ENCODE measurements around the gene FBXW4. TPM values are rescaled to one million over a fixed set of nuclear protein-coding genes. Genes with fewer than 3 reads are reported as not detected.
A peak's percentile ranks its signal among the peaks of the same experiment; 100 is the strongest.

FBXW4 gene
- total RNA-seq, 1 donor from 2014 or later: 34.4 TPM

GRCh38 chr10:101683276-101683675 lies 11.7 kb downstream of the FBXW4 start:
- Mint-ChIP-seq H3K4me1 (ENCODE audit: low read depth) (peaks cover 35% of the 10 kb centered on the region), H3K4me3 (ENCODE audit: unreplicated experiment) (no peak overlapping the region), H3K27me3 (ENCODE audit: low read depth) (no peaks in the 10 kb centered on the region), H3K9me3 (ENCODE audit: low read depth) (no peaks in the 10 kb centered on the region), H3K36me3 (ENCODE audit: low read depth) (peaks cover 2% of the 10 kb centered on the region), H3K27ac (ENCODE audit: unreplicated experiment) (peak overlapping the region; percentile 47)
- no peak for TF ChIP-seq CTCF (IDR thresholded peaks at IDR 0.05)
- DNase-seq (ENCODE audit: low spot score): no peak

- peak overlapping the region; percentile 43 for H3K4me3 Mint-ChIP-seq (ENCODE audit: unreplicated experiment)
- H3K4me1 Mint-ChIP-seq (ENCODE audit: low read depth): peaks cover 30% of the 10 kb centered on the region
- no peak for DNase-seq (ENCODE audit: low spot score)
- H3K27me3 Mint-ChIP-seq (ENCODE audit: low read depth): no peaks in the 10 kb centered on the region
- H3K36me3 Mint-ChIP-seq (ENCODE audit: low read depth): peaks cover 2% of the 10 kb centered on the region
- TF ChIP-seq CTCF (IDR thresholded peaks at IDR 0.05): no peak
- peaks cover under 1% of the 10 kb centered on the region for H3K9me3 Mint-ChIP-seq (ENCODE audit: low read depth)
- H3K27ac Mint-ChIP-seq (ENCODE audit: unreplicated experiment): peak overlapping the region; percentile 74
Observed at GRCh38 chr10:101682172-101682825, 12.7 kb downstream of the FBXW4 start.

- H3K27me3 Mint-ChIP-seq (ENCODE audit: low read depth): no peaks in the 10 kb centered on the region
- peaks cover 21% of the 10 kb centered on the region for H3K36me3 Mint-ChIP-seq (ENCODE audit: low read depth)
- H3K9me3 Mint-ChIP-seq (ENCODE audit: low read depth): peaks cover 9% of the 10 kb centered on the region
- no peak for TF ChIP-seq CTCF (IDR thresholded peaks at IDR 0.05)
- H3K4me1 Mint-ChIP-seq (ENCODE audit: low read depth): no peaks in the 10 kb centered on the region
- H3K27ac Mint-ChIP-seq (ENCODE audit: unreplicated experiment): no peak overlapping the region
- no peak overlapping the region for H3K4me3 Mint-ChIP-seq (ENCODE audit: unreplicated experiment)
- DNase-seq (ENCODE audit: low spot score): no peak
Observed at GRCh38 chr10:101676565-101676964, 18.4 kb downstream of the FBXW4 start.

GRCh38 chr10:101675115-101675514 lies 19.9 kb downstream of the FBXW4 start:
- DNase-seq (ENCODE audit: low spot score): no peak
- no peak for TF ChIP-seq CTCF (IDR thresholded peaks at IDR 0.05)
- H3K27me3 Mint-ChIP-seq (ENCODE audit: low read depth): no peaks in the 10 kb centered on the region
- no peaks in the 10 kb centered on the region for H3K4me1 Mint-ChIP-seq (ENCODE audit: low read depth)
- H3K4me3 Mint-ChIP-seq (ENCODE audit: unreplicated experiment): no peak overlapping the region
- H3K36me3 Mint-ChIP-seq (ENCODE audit: low read depth): peaks cover 28% of the 10 kb centered on the region
- no peak overlapping the region for H3K27ac Mint-ChIP-seq (ENCODE audit: unreplicated experiment)
- peaks cover 9% of the 10 kb centered on the region for H3K9me3 Mint-ChIP-seq (ENCODE audit: low read depth)

DNA sequence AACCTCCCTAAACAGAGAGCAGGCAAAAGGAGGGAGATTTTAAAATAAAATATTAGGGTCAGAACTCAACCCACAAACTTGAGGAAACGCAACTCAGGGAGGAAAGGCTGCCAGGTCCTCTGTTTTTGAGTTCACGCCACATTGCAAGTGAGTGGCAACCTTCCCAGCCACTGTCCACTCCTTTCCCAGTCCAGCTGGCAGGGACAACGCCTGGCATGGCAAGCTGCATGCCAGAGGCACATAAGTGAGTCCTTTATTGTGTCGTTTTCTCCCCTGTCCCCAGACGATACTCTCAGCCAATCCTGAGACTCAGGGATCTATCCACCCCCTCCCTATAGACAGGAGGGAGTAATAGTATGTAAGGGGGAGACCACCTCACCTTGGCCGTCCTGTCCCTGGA lies 22.4 kb downstream of the FBXW4 start:
- H3K4me1 Mint-ChIP-seq (ENCODE audit: low read depth): no peaks in the 10 kb centered on the region
- no peak overlapping the region for H3K4me3 Mint-ChIP-seq (ENCODE audit: unreplicated experiment)
- H3K9me3 Mint-ChIP-seq (ENCODE audit: low read depth): peaks cover 9% of the 10 kb centered on the region
- H3K27ac Mint-ChIP-seq (ENCODE audit: unreplicated experiment): no peak overlapping the region
- no peak for TF ChIP-seq CTCF (IDR thresholded peaks at IDR 0.05)
- no peaks in the 10 kb centered on the region for H3K27me3 Mint-ChIP-seq (ENCODE audit: low read depth)
- peaks cover 37% of the 10 kb centered on the region for H3K36me3 Mint-ChIP-seq (ENCODE audit: low read depth)
- DNase-seq (ENCODE audit: low spot score): no peak
